KMS-11 (cell line): ENCODE measurements around the gene AAK1.
"Not testable (repeated sequence)": the region's sequence is repeated elsewhere in the genome, so short reads cannot be mapped to it uniquely, and the experiment has no call there.

Experiments
- H2AFZ ChIP-seq: fragments of 200-600 bp; sonication (generic); 2 replicates; pipeline ENCODE4 v1.6.1; 2016; ENCODE audit warnings: antibody characterized with exemption, mixed run types, low read depth
- H3K27ac ChIP-seq: fragments of 200-600 bp; sonication (generic); 2 replicates; pipeline ENCODE4 v1.6.1; 2016; ENCODE audit warnings: mild to moderate bottlenecking, mixed run types
- H3K27me3 ChIP-seq: fragments of 200-600 bp; sonication (generic); 2 replicates; pipeline ENCODE4 v1.6.1; 2017; ENCODE audit warnings: mild to moderate bottlenecking, low read depth, mixed run types, moderate library complexity; ENCODE audit not compliant: insufficient read depth
- H3K36me3 ChIP-seq: fragments of 200-600 bp; sonication (generic); 2 replicates; pipeline ENCODE4 v1.6.1; 2017; ENCODE audit warnings: mild to moderate bottlenecking, mixed run types; ENCODE audit not compliant: insufficient read depth
- H3K4me1 ChIP-seq: fragments of 200-600 bp; sonication (generic); 2 replicates; pipeline ENCODE4 v1.6.1; 2016; ENCODE audit warnings: mild to moderate bottlenecking, low read depth, mixed run types; ENCODE audit not compliant: poor library complexity, severe bottlenecking
- H3K4me2 ChIP-seq: fragments of 200-600 bp; sonication (generic); 2 replicates; pipeline ENCODE4 v1.7.0; 2016; ENCODE audit warnings: mild to moderate bottlenecking, mixed run types
- H3K4me3 ChIP-seq: fragments of 200-600 bp; sonication (generic); IDR thresholded peaks from 2 replicates; pipeline ENCODE4 v1.6.1; 2017; ENCODE audit warnings: low read depth, low read length, mixed read lengths; ENCODE audit not compliant: insufficient read depth
- H3K79me2 ChIP-seq: fragments of 200-600 bp; sonication (generic); 2 replicates; pipeline ENCODE4 v1.6.1; 2016; ENCODE audit warnings: low read depth, mixed run types; ENCODE audit not compliant: insufficient read depth
- H3K9ac ChIP-seq: fragments of 200-600 bp; sonication (generic); 2 replicates; pipeline ENCODE4 v1.6.1; 2016; ENCODE audit warnings: mild to moderate bottlenecking, mixed run types
- H4K20me1 ChIP-seq: fragments of 200-600 bp; sonication (generic); 2 replicates; pipeline ENCODE4 v1.6.1; 2016; ENCODE audit warnings: mild to moderate bottlenecking, mixed run types; ENCODE audit not compliant: insufficient read depth
- CTCF ChIP-seq: fragments of 200-600 bp; sonication (generic); conservative IDR thresholded peaks from 2 replicates; pipeline ENCODE4 v1.6.1; 2017; ENCODE audit warnings: low read depth, mild to moderate bottlenecking, antibody characterized with exemption, low read length, moderate library complexity, mixed read lengths

The AAK1 gene

GRCh38 chr2:69553991-69554390 is 89.5 kb downstream of the AAK1 start:
- H4K20me1 ChIP-seq = no peaks in the 10 kb centered on the region
- no peaks in the 10 kb centered on the region for H3K4me1 ChIP-seq
- no peak overlapping the region for H3K27ac ChIP-seq
- no peak overlapping the region for H3K9ac ChIP-seq
- no peaks in the 10 kb centered on the region for H3K27me3 ChIP-seq
- no peak overlapping the region for H3K4me3 ChIP-seq
- H2AFZ ChIP-seq = no peak overlapping the region
- H3K79me2 ChIP-seq = no peaks in the 10 kb centered on the region
- TF ChIP-seq CTCF = no peak
- no peaks in the 10 kb centered on the region for H3K36me3 ChIP-seq
- H3K4me2 ChIP-seq = no peak overlapping the region

GRCh38 chr2:69550511-69550910 is 93.0 kb downstream of the AAK1 start:
- H3K27me3 ChIP-seq, H4K20me1 ChIP-seq, H3K4me2 ChIP-seq, H2AFZ ChIP-seq, H3K4me3 ChIP-seq, H3K27ac ChIP-seq, H3K9ac ChIP-seq, H3K4me1 ChIP-seq, H3K79me2 ChIP-seq, H3K36me3 ChIP-seq: not testable (repeated sequence)

GRCh38 chr2:69549421-69549820 is 94.1 kb downstream of the AAK1 start:
- Histone ChIP-seq H2AFZ (no peak overlapping the region), H4K20me1 (no peaks in the 10 kb centered on the region), H3K4me1 (peaks cover 8% of the 10 kb centered on the region), H3K79me2 (no peaks in the 10 kb centered on the region), H3K4me2 (no peak overlapping the region), H3K36me3 (no peaks in the 10 kb centered on the region), H3K27me3 (no peaks in the 10 kb centered on the region), H3K9ac (no peak overlapping the region), H3K4me3 (no peak overlapping the region), H3K27ac (no peak overlapping the region)
- no peak for TF ChIP-seq CTCF

GRCh38 chr2:69547984-69548715 is 95.4 kb downstream of the AAK1 start:
- Histone ChIP-seq H2AFZ (no peak overlapping the region), H3K27me3 (no peaks in the 10 kb centered on the region), H3K4me1 (peaks cover 8% of the 10 kb centered on the region), H3K27ac (no peak overlapping the region), H4K20me1 (no peaks in the 10 kb centered on the region), H3K4me3 (no peak overlapping the region), H3K9ac (no peak overlapping the region), H3K79me2 (no peaks in the 10 kb centered on the region), H3K4me2 (no peak overlapping the region), H3K36me3 (no peaks in the 10 kb centered on the region)
- TF ChIP-seq CTCF = no peak

GRCh38 chr2:69546646-69547045 is 96.9 kb downstream of the AAK1 start:
- H2AFZ ChIP-seq = no peak overlapping the region
- H3K36me3 ChIP-seq = no peaks in the 10 kb centered on the region
- H3K27me3 ChIP-seq = no peaks in the 10 kb centered on the region
- no peak overlapping the region for H3K4me2 ChIP-seq
- no peak for TF ChIP-seq CTCF
- peaks cover 8% of the 10 kb centered on the region for H3K4me1 ChIP-seq
- H3K9ac ChIP-seq = no peak overlapping the region
- no peaks in the 10 kb centered on the region for H4K20me1 ChIP-seq
- no peak overlapping the region for H3K27ac ChIP-seq
- no peak overlapping the region for H3K4me3 ChIP-seq
- no peaks in the 10 kb centered on the region for H3K79me2 ChIP-seq
